GM23248 (cell line): ENCODE results near the gene MYBPH.

Experiments used
- EZH2 ChIP-seq: fragments of 200-600 bp; sonication (generic); IDR thresholded peaks from 2 replicates; pipeline ENCODE4 v1.6.1; 2018; ENCODE audit warnings: antibody characterized with exemption, mild to moderate bottlenecking; ENCODE audit not compliant: insufficient read depth, poor library complexity, severe bottlenecking
- EZH2phosphoT487 ChIP-seq: fragments of 200-600 bp; sonication (generic); IDR thresholded peaks from 2 replicates; pipeline ENCODE4 v1.6.1; 2018; ENCODE audit warnings: antibody characterized with exemption, moderate library complexity, mild to moderate bottlenecking, low read depth; ENCODE audit not compliant: insufficient read depth

GRCh38 chr1:203175237-203175826 is at the start of gene MYBPH:
- TF ChIP-seq EZH2: no peak
- TF ChIP-seq EZH2phosphoT487: no peak
